Kidney glomerular epithelial cell (primary cell): ENCODE data around the gene RYR2.
"Not testable (repeated sequence)": the region's sequence is repeated elsewhere in the genome, so short reads cannot be mapped to it uniquely, and the experiment has no call there.

Experiments
- DNase-seq: peaks from one replicate; lab custom pipeline; 2025; lab: John Stamatoyannopoulos, UW

RYR2 gene

DNA sequence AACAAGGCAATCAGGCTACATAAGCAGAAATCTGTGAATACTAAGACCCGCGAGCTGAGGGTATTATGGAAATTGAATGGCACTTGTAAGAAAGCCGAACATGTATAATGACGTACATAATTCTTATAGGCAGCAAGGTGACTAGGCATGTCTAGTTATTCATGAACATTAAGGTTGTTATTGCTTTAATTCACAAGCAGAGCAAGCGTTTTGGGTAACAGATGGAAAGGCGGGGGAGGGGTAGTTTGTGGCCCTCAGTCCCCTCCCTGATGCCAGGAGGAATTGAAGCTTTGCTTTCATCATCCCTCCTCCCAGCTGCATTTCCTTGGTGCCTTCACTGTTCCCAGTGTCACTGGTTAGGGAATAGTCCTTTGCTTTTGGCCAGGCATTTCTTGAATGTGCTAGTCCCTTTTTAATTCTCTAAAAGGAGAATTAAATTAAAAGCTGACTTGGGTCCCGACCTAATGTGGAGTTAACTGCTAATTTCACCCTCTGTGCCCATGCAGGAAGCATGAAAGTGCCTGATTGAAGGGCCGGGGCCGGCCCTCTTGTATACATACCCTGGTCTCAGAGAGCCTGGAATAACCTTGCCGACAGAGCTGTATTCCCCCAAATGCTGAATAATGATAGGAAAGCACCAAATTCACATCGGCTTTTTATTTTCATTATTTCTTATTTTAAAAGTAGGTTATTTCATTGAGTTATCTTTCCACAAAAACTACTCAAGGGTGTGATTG, 42.5 kb downstream of the RYR2 start:
- no peak for DNase-seq

DNA sequence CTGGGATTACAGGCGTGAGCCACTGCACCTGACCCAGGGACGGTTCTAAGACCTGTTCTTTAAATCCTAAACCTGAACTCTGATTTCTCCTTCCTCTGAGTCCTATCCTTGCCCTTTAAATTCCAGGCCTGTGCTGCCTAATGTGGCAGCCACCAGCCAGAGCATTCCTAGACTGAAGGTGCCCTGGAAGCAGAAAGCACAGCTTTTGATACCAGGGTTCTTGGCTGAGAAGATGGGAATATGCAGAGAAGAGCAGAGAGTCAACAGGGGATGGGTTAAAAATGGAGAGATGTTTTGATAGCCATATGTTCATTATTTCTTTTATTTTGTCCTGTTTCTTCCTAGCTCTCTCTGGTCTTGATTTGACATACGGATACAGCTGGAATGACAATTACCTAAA, 49.7 kb downstream of the RYR2 start:
- DNase-seq: no peak

DNA sequence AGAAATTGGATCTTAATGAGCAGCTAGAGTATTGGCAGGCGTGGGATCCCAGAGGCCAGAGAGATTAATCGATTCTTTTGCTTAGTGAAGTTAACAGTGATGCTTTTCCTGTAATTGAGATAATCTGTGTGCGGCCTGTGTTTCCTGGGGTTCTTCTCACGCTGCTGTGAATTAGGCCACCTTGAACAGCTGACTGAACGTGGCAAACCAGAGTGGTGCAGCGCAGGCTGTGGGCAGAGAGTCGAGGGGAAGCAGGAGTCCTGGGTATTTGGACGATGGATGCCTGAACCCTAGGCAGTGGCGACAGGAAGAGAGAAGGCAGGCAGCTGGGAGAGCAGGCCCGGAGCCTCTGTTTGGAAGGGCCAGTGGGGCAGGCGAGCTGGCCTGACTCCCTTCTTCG, 51.7 kb downstream of the RYR2 start:
- DNase-seq: no peak

DNA sequence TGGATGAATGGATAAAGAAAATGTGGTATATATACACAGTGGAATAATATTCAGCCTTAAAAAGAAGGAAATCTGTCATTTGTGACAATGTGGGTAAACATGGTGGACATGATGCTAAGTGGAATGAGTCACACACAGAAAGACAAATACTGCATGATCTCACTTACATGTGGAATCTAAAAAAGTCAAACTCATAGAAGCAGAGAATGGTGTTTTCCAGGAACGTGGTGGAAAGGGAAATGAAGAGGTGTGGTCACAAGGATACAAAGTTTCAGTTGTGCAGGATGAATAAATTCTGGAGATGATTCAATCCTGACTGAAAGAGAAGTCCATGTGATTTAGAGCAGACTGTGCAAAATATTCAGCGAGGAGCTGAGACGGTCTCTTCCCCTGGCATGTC, 56.6 kb downstream of the RYR2 start:
- no peak for DNase-seq

DNA sequence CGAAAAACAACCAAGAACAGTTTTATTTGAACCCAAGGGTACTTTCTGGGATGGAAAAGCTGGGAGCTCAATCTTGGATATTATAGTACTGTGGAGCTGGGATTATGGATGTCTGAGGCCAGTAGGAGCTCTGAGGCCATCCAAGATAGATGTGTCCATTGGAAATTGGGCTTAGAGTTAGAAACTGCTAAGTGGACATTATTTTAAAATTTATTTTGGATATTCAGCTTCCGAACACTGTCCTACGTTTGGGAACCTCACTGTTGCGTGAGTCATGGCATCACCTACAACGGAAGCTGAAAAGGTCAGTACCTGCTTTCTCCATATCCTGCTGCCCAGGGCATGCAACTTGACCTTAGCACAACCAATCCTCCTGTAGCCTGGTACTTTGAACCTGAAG, 61.0 kb downstream of the RYR2 start:
- DNase-seq: no peak

DNA sequence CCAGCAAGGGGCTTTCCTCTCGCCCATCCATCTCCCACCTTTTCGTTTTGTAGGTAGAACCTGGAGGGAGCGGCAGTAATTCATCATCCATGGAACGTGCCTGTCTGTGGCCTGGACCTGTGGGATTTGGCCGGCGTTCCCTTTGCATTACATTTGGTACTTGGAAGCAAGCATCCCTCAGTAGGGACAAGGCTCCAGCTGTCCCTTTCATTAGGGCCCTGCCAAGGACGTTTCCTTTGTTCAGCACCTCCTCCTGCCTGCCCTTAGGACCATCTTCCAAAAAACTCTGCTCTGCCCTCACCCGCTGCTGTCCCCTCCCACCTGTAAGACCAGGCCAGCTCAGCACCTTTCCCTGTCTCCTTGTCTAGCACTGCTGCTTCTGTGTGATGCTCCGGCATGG, 62.1 kb downstream of the RYR2 start:
- no peak for DNase-seq

DNA sequence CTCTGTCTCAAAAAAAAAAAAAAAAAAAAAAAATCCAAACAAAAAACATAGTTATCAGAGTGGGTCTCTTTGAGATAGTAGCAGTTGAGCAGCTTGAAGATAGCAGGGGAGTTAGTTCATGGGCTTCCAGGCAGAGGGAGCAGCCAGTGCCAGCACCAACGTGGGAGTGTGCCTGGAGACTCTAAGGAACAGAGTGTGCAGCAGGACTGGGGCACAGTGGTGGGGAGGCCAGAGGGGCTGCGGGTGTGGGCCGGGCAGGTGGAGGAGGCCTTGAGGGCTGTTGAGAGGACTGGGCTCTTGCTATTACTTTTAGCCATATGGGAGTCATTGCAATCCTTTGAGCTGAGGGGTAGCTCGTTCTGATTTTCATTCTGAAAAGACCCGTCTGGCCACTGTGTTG, 63.8 kb downstream of the RYR2 start:
- DNase-seq: no peak

DNA sequence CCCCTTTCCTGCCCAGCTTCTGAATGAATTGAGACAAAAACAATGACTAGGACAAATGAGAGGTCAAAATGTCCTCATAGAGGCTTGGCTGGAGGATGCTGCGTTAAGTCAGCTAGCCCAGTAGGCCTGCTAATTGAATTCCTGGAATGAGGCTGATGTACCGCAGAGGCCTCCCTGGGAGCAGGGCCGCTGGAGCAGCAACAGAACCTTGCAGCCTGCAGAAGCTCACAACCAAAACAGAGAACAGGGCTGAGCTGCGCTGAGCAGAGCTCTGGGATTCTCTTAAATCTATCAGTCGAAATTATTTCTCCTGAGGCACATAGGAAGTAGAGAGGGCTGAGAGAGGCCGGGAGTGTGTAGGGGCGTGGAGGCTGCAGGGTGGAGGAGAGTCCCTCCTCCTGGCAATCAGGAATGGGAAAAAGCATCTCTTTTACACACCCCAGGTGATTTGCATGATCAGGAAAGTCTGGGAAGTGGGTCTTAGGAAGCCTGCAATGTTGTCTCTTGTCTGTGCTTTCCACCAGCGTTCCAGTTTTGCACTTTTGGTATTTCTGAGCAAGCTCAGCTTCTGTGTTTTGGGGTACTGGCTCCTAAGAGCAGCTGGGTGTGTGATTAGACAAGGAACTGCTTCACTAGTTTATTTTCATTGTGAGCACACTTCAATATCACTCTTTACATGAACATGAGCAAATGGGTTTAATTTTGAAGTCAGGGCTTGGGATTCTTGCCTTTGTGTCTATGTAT, 66.5 kb downstream of the RYR2 start:
- DNase-seq: no peak

DNA sequence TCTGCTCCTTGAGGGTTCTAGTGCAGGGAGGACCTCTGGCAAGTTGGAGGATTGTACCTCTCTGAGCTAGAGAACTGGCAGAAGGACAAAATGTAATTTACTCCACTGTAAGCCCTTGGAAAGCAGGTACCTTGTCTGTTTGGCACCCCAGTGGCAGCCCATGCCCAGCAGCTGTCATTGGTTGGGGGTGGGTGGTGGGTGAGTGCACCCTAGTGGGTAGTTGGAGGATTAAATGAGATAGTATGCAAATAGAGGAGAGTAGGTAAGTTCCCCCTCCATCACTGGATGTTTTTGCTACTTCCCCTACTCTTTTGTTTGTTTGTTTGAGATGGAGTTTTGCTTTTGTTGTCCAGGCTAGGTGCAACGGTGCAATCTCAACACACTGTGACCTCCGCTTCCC, 69.8 kb downstream of the RYR2 start:
- no peak for DNase-seq

DNA sequence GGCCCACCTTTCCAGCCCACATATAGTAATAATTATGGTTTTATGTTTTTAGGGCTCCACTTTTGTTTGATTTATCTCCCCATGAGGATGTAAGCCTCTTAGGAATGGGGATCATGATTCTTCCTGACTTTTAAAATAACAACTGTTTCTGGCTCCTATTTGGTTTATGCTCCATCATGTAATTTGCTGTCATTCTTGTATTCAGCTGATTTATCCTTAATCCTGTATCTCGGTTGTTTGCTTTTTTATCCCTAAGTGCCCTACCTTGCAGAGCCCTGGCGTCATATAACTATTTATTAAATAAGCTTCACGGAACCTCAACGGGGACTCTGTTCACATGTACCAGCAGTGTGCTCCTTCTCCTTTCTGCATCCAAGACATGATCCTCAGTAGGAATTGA, 70.7 kb downstream of the RYR2 start:
- DNase-seq: no peak

DNA sequence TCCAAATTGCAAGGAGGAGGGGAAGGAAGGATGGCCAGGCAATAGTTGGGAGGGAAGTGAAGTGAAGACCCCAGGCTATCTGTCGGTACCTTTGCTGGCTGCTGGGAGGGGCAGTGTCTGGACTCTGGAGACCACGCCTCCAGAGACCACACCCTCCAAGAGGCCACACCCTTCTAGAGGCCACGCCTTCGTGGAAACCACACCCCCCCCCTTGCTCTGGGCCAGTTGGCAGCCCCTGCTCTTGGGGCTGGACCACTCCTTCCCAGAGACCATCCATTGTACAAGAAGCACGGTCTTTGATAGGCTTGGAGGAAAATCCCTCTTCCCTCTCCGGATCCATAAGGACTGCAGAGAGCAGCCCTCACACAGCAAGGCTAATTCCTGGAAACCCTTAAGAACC, 73.1 kb downstream of the RYR2 start:
- no peak for DNase-seq

DNA sequence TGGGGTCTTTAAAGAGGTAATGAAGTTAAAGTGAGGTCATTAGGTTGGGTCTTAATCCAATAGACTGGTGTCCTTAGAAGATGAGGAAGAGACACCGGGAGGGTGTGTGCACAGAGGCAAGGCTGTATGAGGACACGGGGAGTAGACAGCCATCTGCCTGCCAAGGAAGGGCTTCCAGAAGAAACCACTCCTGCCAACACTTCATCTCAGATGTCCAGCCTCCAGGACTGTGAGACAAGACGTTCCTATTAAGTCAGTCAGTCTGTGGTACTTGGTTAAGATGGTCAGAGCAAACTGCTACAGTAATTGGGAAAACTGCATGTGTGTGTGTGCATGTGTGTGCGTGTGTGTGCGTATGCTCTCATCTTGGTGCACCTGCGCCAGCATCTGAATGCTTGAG, 77.1 kb downstream of the RYR2 start:
- DNase-seq: no peak

DNA sequence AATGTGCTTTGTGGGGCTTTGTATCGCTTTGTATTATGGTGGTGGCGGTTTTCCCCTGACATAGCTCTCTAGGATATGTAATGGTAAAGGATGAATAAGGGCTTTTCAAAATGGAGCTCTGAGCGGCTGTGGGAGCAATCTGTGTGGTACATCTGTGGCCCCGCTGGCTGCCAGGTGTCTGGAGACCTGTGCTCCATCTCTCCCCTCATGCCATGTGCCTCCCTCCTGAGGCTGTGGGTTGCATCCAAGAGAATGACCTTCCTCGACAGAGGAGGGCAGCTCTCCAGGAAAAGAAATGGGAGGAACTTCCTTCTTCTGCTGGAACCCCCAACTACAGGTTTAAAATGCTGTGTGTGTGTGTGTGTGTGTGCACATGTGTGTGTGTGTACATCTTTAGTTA, 78.7 kb downstream of the RYR2 start:
- DNase-seq: no peak

DNA sequence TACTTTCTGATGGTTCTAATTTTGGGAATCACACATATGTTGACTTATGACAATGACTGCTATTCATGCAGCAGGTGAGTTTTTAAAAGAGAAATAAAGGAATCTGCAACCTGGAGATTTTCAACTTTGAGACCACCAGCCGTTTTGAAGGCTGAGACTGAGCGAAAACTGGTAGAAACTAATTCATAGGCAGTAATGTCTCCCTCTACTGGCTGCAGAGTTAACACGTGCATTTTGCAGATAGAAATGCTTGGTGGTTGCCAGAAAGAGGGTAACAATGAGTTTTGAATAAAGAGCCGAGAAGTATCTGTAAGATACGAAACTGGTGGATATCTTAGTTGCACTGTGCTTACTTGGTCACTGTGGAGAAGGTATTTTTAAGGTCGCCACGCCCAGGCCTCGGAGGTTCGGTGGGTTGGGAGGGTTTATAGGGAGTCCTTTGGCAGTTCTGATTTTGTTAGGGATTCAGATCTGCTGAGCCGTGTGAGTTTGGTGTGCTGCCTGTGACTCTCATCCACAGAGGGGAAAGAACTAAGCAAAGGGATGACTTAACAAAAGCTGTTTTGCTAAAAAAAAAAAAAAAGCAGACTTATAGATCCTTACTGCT, 83.0 kb downstream of the RYR2 start:
- no peak for DNase-seq

DNA sequence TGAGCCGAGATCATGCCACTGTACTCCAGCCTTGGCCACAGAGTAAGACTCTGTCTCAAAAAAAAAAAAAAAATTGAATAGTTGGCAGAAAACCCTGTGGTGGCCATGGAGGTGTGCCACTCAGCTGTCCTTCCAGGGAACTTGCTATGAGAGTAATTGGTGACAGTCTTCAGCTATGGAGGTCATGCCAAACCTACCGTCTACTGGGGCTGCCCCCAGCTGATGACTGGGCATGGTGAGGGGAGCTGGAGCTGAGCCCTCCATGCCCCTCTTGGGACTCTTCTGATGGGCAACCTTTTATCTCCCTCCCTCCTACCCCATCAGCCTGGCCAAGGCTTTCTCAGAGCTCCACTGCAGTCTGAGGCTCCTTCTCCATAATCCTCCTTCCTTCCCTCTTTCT, 84.2 kb downstream of the RYR2 start:
- no peak for DNase-seq

DNA sequence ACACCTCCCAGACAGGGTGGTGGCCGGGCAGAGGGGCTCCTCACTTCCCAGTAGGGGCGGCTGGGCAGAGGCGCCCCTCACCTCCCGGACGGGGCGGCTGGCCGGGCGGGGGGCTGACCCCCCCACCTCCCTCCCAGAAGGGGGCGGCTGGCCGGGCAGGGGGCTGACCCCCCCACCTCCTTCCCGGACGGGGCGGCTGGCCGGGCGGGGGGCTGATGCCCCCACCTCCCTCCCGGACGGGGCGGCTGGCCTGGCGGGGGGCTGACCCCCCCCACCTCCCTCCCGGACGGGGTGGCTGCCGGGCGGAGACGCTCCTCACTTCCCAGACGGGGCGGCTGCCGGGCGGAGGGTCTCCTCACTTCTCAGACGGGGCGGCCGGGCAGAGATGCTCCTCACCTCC, 85.3 kb downstream of the RYR2 start:
- not testable (repeated sequence) for DNase-seq

DNA sequence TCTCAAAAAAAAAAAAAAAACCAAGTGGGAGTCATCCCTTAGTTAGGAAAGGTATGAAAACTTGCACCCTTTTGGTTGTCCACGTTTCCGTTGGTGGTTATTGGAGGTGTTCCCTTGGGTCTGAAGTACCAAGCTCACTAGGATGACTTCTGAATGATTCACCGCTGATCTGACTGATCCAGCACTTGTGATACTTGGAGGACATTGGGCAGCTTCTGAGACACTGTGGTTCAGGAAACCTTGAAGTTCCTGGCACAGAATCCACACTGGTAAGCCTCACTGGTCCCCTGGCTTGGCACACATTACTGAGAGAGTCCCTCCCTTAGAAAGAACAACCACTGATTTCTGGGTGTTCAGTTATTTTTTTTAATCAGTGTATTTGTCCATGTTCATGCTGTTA, 91.9 kb downstream of the RYR2 start:
- DNase-seq: no peak

DNA sequence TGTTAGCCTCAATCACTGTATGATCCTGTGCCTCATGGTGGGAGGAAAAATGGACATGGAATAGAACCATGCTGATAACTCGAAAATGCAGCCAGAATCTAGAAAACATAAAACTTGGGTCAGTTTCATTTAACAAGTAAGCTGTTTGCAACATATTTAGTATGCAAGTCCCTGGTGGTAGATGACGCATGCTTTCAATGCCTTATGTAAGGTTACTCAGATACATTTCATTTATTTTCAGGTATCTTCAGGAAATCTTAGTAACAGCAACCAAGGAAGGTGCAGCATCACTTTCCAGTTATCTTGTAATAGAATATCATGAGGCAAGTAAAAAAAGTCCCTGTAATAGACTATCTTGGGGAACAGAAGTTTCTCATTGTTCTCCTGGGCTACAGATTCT, 92.9 kb downstream of the RYR2 start:
- no peak for DNase-seq

DNA sequence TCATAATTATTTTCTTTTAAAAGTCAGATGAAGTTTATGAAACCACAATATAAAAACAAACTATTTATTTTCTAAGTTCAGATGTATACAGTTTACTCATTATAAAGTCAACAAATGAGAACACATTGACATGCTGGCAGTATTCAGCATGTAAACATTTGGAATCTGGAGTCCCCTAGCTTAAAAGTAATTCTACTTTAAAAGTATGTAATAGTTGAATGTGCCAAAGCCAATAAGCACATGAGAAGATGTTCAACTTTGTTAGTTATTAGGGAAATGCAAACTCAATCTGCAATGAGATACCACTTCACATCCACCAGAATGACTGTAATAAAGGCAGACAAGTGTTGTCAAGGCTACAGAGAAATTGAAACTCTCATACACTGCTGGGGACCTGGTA, 96.6 kb downstream of the RYR2 start:
- DNase-seq: no peak

DNA sequence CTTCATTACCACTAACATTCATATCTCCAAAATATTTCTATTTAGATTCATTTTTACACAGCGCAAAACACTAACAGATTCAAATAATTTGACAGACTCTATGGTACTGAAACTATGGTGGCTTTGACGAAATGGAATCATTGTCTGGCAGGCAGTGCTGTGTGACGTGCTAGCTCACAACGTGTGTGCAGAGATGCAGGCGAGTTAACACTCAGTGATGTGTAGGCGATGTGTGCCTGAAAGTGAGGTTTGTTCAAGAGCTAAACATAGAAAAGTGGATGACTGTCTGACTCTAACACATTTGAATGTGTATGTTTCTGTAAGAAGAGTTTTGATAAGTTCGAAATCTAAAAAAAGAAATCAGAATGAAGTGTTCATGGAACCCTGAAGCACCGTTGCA, 97.7 kb downstream of the RYR2 start:
- no peak for DNase-seq

DNA sequence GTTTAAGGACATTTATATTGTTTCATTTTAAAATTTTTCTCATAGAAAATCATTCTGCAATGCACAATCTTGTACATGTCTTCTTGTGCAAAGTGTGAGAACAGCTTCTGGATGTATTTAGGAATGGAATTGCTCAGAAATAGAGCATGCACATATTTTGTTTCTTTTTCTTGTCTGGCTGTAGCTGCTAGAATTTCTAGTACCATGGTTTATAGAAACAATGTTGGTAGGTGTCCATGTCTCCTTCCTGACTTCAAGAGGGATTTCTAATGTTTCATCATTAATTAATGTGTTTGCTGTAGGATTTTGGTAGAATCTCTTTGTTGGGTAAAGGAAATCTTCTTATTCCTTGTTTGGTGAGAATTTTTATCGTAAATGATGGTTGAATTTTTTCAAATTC, 99.0 kb downstream of the RYR2 start:
- DNase-seq: no peak

DNA sequence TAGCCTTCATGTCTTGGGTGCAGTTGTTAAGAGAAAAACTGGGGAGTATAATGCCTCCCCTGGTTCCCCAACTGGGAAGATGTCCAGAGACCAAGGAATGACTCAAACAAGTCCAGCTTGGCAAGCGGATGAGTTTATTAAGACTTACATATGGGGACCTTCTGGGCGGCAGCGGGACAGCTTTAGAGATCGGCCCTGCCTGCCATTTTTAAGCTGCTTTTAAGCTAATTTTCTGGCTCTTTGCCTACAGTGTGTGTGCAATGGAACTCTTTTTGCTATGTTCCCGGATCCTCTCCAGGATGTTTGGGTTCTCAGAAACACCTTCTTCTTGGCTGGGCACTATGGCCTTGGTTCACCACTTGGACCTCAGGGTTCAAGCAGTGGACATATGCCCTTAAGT, 99.5 kb downstream of the RYR2 start:
- no peak for DNase-seq

DNA sequence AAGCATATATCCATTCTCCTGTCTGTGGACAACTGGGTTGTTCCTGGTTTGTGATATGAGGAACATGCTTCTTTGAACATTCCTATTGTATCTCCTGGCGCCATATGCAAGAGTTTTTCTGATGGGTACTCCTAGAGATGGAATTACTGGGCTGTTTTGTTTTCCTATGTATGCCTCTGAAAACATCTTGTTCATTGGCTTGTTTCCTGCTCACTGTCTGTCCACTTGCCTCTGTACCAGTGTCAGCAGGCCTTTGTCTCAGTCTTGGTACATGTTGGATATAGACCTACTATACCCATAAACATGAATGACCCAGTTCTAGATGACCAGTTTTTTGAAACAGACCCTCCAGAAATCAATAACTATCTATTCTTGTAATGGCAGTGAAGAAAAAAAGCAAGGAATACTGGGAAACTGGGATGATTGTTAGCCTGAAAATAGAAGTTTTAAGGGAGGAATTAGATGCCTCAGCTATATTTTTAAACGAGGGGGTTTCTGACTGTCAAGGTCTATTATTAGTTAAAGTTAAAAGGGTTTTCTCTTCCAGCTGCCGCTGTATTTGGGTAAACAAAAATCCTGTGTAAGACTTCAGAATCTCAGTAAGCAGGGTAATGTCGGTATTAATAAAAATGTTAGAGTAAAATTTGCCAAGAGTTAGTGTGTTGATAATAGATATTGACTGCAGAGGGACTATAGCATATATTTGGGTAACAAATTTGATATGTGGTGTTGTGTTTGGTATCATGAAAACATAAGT, 103.6 kb downstream of the RYR2 start:
- no peak for DNase-seq
